ENCODE results near the gene PRDM10.

PRDM10 gene

GRCh38 chr11:129997513-129997912 lies 5.1 kb downstream of the PRDM10 start:
- Histone ChIP-seq H2BK120ac (ENCODE audit: low read depth, low read length) (no peak overlapping the region), H3K4ac (ENCODE audit: low read depth in 1 of 2, low read length in 2 of 2) (no peak overlapping the region), H3K27me3 (ENCODE audit: control insufficient read depth in 1 of 2, insufficient read depth in 1 of 2, low read length in 2 of 2) (no peaks in the 10 kb centered on the region), H3K79me1 (replicated peaks; ENCODE audit: low read length, poor library complexity, severe bottlenecking) (peaks cover 15% of the 10 kb centered on the region), H3K36me3 (ENCODE audit: control insufficient read depth in 1 of 2, insufficient read depth in 2 of 2, low read depth in 1 of 2, low read length in 2 of 2) (peaks cover 0 to 18% of the 10 kb centered on the region in 2 experiments), H3K18ac (ENCODE audit: low read depth in 1 of 2, low read length in 2 of 2) (no peak overlapping the region), H3K9me3 (ENCODE audit: control insufficient read depth, low read length) (no peaks in the 10 kb centered on the region), H3K4me3 (ENCODE audit: insufficient read depth in 1 of 2, low read depth in 1 of 2, low read length in 2 of 2) (no peak overlapping the region), H2BK5ac (ENCODE audit: low read depth, low read length, poor library complexity, severe bottlenecking) (no peak overlapping the region), H3K9ac (ENCODE audit: low read length) (no peak overlapping the region), H3K27ac (ENCODE audit: low read length, poor library complexity, severe bottlenecking) (no peak overlapping the region), H2AK5ac (ENCODE audit: low read length, severe bottlenecking) (no peak overlapping the region), H2BK12ac (ENCODE audit: low read length in 2 of 2) (no peak overlapping the region), H4K8ac (ENCODE audit: low read length) (no peak overlapping the region), H2BK15ac (ENCODE audit: low read depth, poor library complexity, severe bottlenecking) (no peak overlapping the region), H2AFZ (ENCODE audit: low read depth, low read length) (no peak overlapping the region), H3K4me1 (ENCODE audit: control insufficient read depth, insufficient read depth, low read depth, low read length) (peaks cover 3% of the 10 kb centered on the region), H4K91ac (ENCODE audit: low read length) (no peak overlapping the region), H3K4me2 (ENCODE audit: low read length, poor library complexity, severe bottlenecking) (no peak overlapping the region), H3K23ac (ENCODE audit: low read length in 2 of 2) (no peak overlapping the region), H3K14ac (ENCODE audit: low read length in 2 of 2) (no peak overlapping the region)
- no CpG with 5 or more reads among the region's 2 CpGs for WGBS
- DNase-seq: no peak

GRCh38 chr11:129996113-129996870 lies 6.3 kb downstream of the PRDM10 start:
- H3K27ac ChIP-seq (ENCODE audit: low read length, poor library complexity, severe bottlenecking): no peak overlapping the region
- H3K4me3 ChIP-seq (ENCODE audit: insufficient read depth in 1 of 2, low read depth in 1 of 2, low read length in 2 of 2): no peak overlapping the region
- H4K8ac ChIP-seq (ENCODE audit: low read length): no peak overlapping the region
- no peak overlapping the region for H3K4ac ChIP-seq (ENCODE audit: low read depth in 1 of 2, low read length in 2 of 2)
- DNase-seq: no peak
- H3K18ac ChIP-seq (ENCODE audit: low read depth in 1 of 2, low read length in 2 of 2): no peak overlapping the region
- no peaks in the 10 kb centered on the region for H3K9me3 ChIP-seq (ENCODE audit: control insufficient read depth, low read length)
- no peak overlapping the region for H2BK5ac ChIP-seq (ENCODE audit: low read depth, low read length, poor library complexity, severe bottlenecking)
- no peak overlapping the region for H2AK5ac ChIP-seq (ENCODE audit: low read length, severe bottlenecking)
- H2BK12ac ChIP-seq (ENCODE audit: low read length in 2 of 2): no peak overlapping the region
- H3K9ac ChIP-seq (ENCODE audit: low read length): no peak overlapping the region
- H3K4me2 ChIP-seq (ENCODE audit: low read length, poor library complexity, severe bottlenecking): no peak overlapping the region
- H3K36me3 ChIP-seq (ENCODE audit: control insufficient read depth in 1 of 2, insufficient read depth in 2 of 2, low read depth in 1 of 2, low read length in 2 of 2): peaks cover 0 to 18% of the 10 kb centered on the region in 2 experiments
- H3K27me3 ChIP-seq (ENCODE audit: control insufficient read depth in 1 of 2, insufficient read depth in 1 of 2, low read length in 2 of 2): no peaks in the 10 kb centered on the region
- no peak overlapping the region for H2BK120ac ChIP-seq (ENCODE audit: low read depth, low read length)
- no peak overlapping the region for H3K23ac ChIP-seq (ENCODE audit: low read length in 2 of 2)
- H3K4me1 ChIP-seq (ENCODE audit: control insufficient read depth, insufficient read depth, low read depth, low read length): peaks cover 5% of the 10 kb centered on the region
- no peak overlapping the region for H4K91ac ChIP-seq (ENCODE audit: low read length)
- H3K14ac ChIP-seq (ENCODE audit: low read length in 2 of 2): no peak overlapping the region
- H2BK15ac ChIP-seq (ENCODE audit: low read depth, poor library complexity, severe bottlenecking): no peak overlapping the region
- H2AFZ ChIP-seq (ENCODE audit: low read depth, low read length): no peak overlapping the region
- 84% methylated on average over 9 of the region's 12 CpGs for WGBS
- peaks cover 18% of the 10 kb centered on the region for H3K79me1 ChIP-seq (replicated peaks; ENCODE audit: low read length, poor library complexity, severe bottlenecking)

- Histone ChIP-seq H3K4me1 (ENCODE audit: control insufficient read depth, insufficient read depth, low read depth, low read length) (peaks cover 2% of the 10 kb centered on the region), H3K27ac (ENCODE audit: low read length, poor library complexity, severe bottlenecking) (no peak overlapping the region), H2BK15ac (ENCODE audit: low read depth, poor library complexity, severe bottlenecking) (no peak overlapping the region), H2AK5ac (ENCODE audit: low read length, severe bottlenecking) (no peak overlapping the region), H2BK120ac (ENCODE audit: low read depth, low read length) (no peak overlapping the region), H2BK5ac (ENCODE audit: low read depth, low read length, poor library complexity, severe bottlenecking) (no peak overlapping the region), H3K14ac (ENCODE audit: low read length in 2 of 2) (no peak overlapping the region), H3K36me3 (ENCODE audit: control insufficient read depth in 1 of 2, insufficient read depth in 2 of 2, low read depth in 1 of 2, low read length in 2 of 2) (peaks cover 0 to 18% of the 10 kb centered on the region in 2 experiments), H2BK12ac (ENCODE audit: low read length in 2 of 2) (no peak overlapping the region), H3K4me3 (ENCODE audit: insufficient read depth in 1 of 2, low read depth in 1 of 2, low read length in 2 of 2) (no peak overlapping the region), H3K4ac (ENCODE audit: low read depth in 1 of 2, low read length in 2 of 2) (no peak overlapping the region), H4K8ac (ENCODE audit: low read length) (no peak overlapping the region), H2AFZ (ENCODE audit: low read depth, low read length) (no peak overlapping the region), H3K4me2 (ENCODE audit: low read length, poor library complexity, severe bottlenecking) (no peak overlapping the region), H3K79me1 (replicated peaks; ENCODE audit: low read length, poor library complexity, severe bottlenecking) (peaks cover 20% of the 10 kb centered on the region), H3K9ac (ENCODE audit: low read length) (no peak overlapping the region), H3K27me3 (ENCODE audit: control insufficient read depth in 1 of 2, insufficient read depth in 1 of 2, low read length in 2 of 2) (no peaks in the 10 kb centered on the region), H3K9me3 (ENCODE audit: control insufficient read depth, low read length) (no peaks in the 10 kb centered on the region), H4K91ac (ENCODE audit: low read length) (no peak overlapping the region), H3K23ac (ENCODE audit: low read length in 2 of 2) (no peak overlapping the region), H3K18ac (ENCODE audit: low read depth in 1 of 2, low read length in 2 of 2) (no peak overlapping the region)
- 93% methylated on average over 3 of the region's 4 CpGs for WGBS
- DNase-seq: no peak
Observed at GRCh38 chr11:129995163-129995562, 7.5 kb downstream of the PRDM10 start.

- Histone ChIP-seq H3K36me3 (ENCODE audit: control insufficient read depth in 1 of 2, insufficient read depth in 2 of 2, low read depth in 1 of 2, low read length in 2 of 2) (peaks cover 0 to 15% of the 10 kb centered on the region in 2 experiments), H3K79me1 (replicated peaks; ENCODE audit: low read length, poor library complexity, severe bottlenecking) (peaks cover 21% of the 10 kb centered on the region), H3K27me3 (ENCODE audit: control insufficient read depth in 1 of 2, insufficient read depth in 1 of 2, low read length in 2 of 2) (no peaks in the 10 kb centered on the region), H2AFZ (ENCODE audit: low read depth, low read length) (no peak overlapping the region), H2BK120ac (ENCODE audit: low read depth, low read length) (no peak overlapping the region), H3K18ac (ENCODE audit: low read depth in 1 of 2, low read length in 2 of 2) (no peak overlapping the region), H3K27ac (ENCODE audit: low read length, poor library complexity, severe bottlenecking) (no peak overlapping the region), H2BK12ac (ENCODE audit: low read length in 2 of 2) (no peak overlapping the region), H3K14ac (ENCODE audit: low read length in 2 of 2) (no peak overlapping the region), H3K4me3 (ENCODE audit: insufficient read depth in 1 of 2, low read depth in 1 of 2, low read length in 2 of 2) (no peak overlapping the region), H2AK5ac (ENCODE audit: low read length, severe bottlenecking) (no peak overlapping the region), H3K9me3 (ENCODE audit: control insufficient read depth, low read length) (no peaks in the 10 kb centered on the region), H3K9ac (ENCODE audit: low read length) (no peak overlapping the region), H2BK15ac (ENCODE audit: low read depth, poor library complexity, severe bottlenecking) (no peak overlapping the region), H3K4me1 (ENCODE audit: control insufficient read depth, insufficient read depth, low read depth, low read length) (peaks cover 2% of the 10 kb centered on the region), H3K23ac (ENCODE audit: low read length in 2 of 2) (no peak overlapping the region), H4K8ac (ENCODE audit: low read length) (no peak overlapping the region), H3K4ac (ENCODE audit: low read depth in 1 of 2, low read length in 2 of 2) (no peak overlapping the region), H4K91ac (ENCODE audit: low read length) (peak overlapping the region; percentile 61), H3K4me2 (ENCODE audit: low read length, poor library complexity, severe bottlenecking) (no peak overlapping the region), H2BK5ac (ENCODE audit: low read depth, low read length, poor library complexity, severe bottlenecking) (no peak overlapping the region)
- DNase-seq: no peak
- 39% methylated on average over 5 of the region's 6 CpGs for WGBS
Observed at GRCh38 chr11:129992161-129992944, 10.3 kb downstream of the PRDM10 start.

All from mesenchymal stem cell (in vitro differentiated cells and primary cell).